HG03064 (cell line): ENCODE measurements around the gene TMEM87A.
A peak's percentile ranks its signal among the peaks of the same experiment; 100 is the strongest.
"Not testable (repeated sequence)": the region's sequence is repeated elsewhere in the genome, so short reads cannot be mapped to it uniquely, and the experiment has no call there.

Experiments used
- ATAC-seq: cut with Tn5 transposase; IDR thresholded peaks from one replicate; pipeline ENCODE4 v1.9.1; 2021; ENCODE audit warnings: low read depth; ENCODE audit not compliant: unreplicated experiment

Gene TMEM87A

GRCh38 chr15:42273900-42274701 lies 868 bp upstream of the TMEM87A start:
- ATAC-seq: peak; percentile 21

- ATAC-seq: no peak
These were observed 2.2 kb downstream of the TMEM87A start for GRCh38 chr15:42270996-42271395.

GRCh38 chr15:42270551-42270950 lies 2.7 kb downstream of the TMEM87A start:
- no peak for ATAC-seq

- no peak for ATAC-seq
These were observed 5.9 kb downstream of the TMEM87A start for GRCh38 chr15:42267286-42267685.

- no peak for ATAC-seq
These were observed 8.4 kb downstream of the TMEM87A start for GRCh38 chr15:42264795-42265194.

- ATAC-seq: no peak
These were observed 19.9 kb downstream of the TMEM87A start for GRCh38 chr15:42253300-42253699.

GRCh38 chr15:42240823-42241222 lies 32.4 kb downstream of the TMEM87A start:
- no peak for ATAC-seq

GRCh38 chr15:42239528-42240182 lies 33.6 kb downstream of the TMEM87A start:
- ATAC-seq: no peak

- ATAC-seq: no peak
These were observed 40.1 kb downstream of the TMEM87A start for GRCh38 chr15:42233107-42233506.

- ATAC-seq: no peak
These were observed 40.6 kb downstream of the TMEM87A start for GRCh38 chr15:42232606-42233005.

GRCh38 chr15:42231088-42231487 lies 42.1 kb downstream of the TMEM87A start:
- no peak for ATAC-seq

- not testable (repeated sequence) for ATAC-seq
These were observed 44.3 kb downstream of the TMEM87A start for GRCh38 chr15:42228981-42229380.

- ATAC-seq: no peak
These were observed 45.2 kb downstream of the TMEM87A start for GRCh38 chr15:42228036-42228435.

- ATAC-seq: no peak
These were observed 46.6 kb downstream of the TMEM87A start for GRCh38 chr15:42226648-42227047.

- ATAC-seq: no peak
These were observed 53.0 kb downstream of the TMEM87A start for GRCh38 chr15:42220216-42220615.

GRCh38 chr15:42218953-42219592 lies 54.2 kb downstream of the TMEM87A start:
- ATAC-seq: no peak

- no peak for ATAC-seq
These were observed 55.7 kb downstream of the TMEM87A start for GRCh38 chr15:42217568-42217967.

- no peak for ATAC-seq
These were observed 57.1 kb downstream of the TMEM87A start for GRCh38 chr15:42215913-42216829.

GRCh38 chr15:42214600-42214999 lies 58.6 kb downstream of the TMEM87A start:
- no peak for ATAC-seq

- no peak for ATAC-seq
These were observed 59.7 kb downstream of the TMEM87A start for GRCh38 chr15:42213511-42213910.

GRCh38 chr15:42210696-42211095 lies 62.5 kb downstream of the TMEM87A start:
- ATAC-seq: no peak
